Endothelial cell of umbilical vein (primary cell): ENCODE data around the gene PXK. TPM values are rescaled to one million over a fixed set of nuclear protein-coding genes. Genes with fewer than 3 reads are reported as not detected.

Experiments used
- BruUV-seq: library from RNA; stranded (reverse); fragments of 400-500 nt; replicated peaks from 2 replicates; lab custom pipeline; 2021; lab: Mats Ljungman, UMichigan
- CTCF ChIA-PET: fragments of 300-600, 350-600 bp; sonication (Branson Sonifier 250); formaldehyde crosslinking; loops from one replicate; lab custom pipeline; 2021; ENCODE audit warnings: antibody characterized with exemption, inconsistent platforms; lab: Charles Lee
- POLR2A ChIA-PET: fragments of 300-600, 350-600 bp; sonication (Branson Sonifier 250); formaldehyde crosslinking; loops from one replicate; lab custom pipeline; 2021; ENCODE audit warnings: antibody characterized with exemption, inconsistent platforms; lab: Charles Lee
- DNase-seq: peaks from one replicate; pipeline ENCODE4 v3.0.0-alpha.2; 2011; ENCODE audit warnings: low read depth, low spot score
- FAIRE-seq: peaks from 2 replicates; lab custom pipeline; 2011; peaks lifted over from hg19 to GRCh38; lab: Jason Lieb, UNC
- H2AFZ ChIP-seq: 2 replicates; pipeline ENCODE4 v1.6.0; 2012; ENCODE audit warnings: low read depth, low read length, control low read depth, inconsistent platforms
- H3K27ac ChIP-seq: 2 replicates; pipeline ENCODE4 v1.5.1; 2011; ENCODE audit warnings: low read depth, mild to moderate bottlenecking, control low read depth, low read length, moderate library complexity; ENCODE audit not compliant: insufficient read depth
- H3K27me3 ChIP-seq, 2 experiments: 2 replicates each; pipeline versions ENCODE4 v1.6.0 to v1.6.1; 2011; ENCODE audit warnings: low read length in 2 of 2, mixed read lengths in 1 of 2; ENCODE audit not compliant: control insufficient read depth in 2 of 2, insufficient read depth in 2 of 2
- H3K36me3 ChIP-seq, 2 experiments: 2 replicates in 1 of 2; 3 replicates in 1 of 2; pipeline ENCODE4 v1.5.1; 2011; ENCODE audit warnings: low read length in 2 of 2, mild to moderate bottlenecking in 1 of 2, moderate library complexity in 1 of 2; ENCODE audit not compliant: control insufficient read depth in 2 of 2, insufficient read depth in 2 of 2; ENCODE audit errors: extremely low read depth in 1 of 2
- H3K4me1 ChIP-seq: 3 replicates; pipeline ENCODE4 v1.5.1; 2011; ENCODE audit warnings: mild to moderate bottlenecking, low read length; ENCODE audit not compliant: control insufficient read depth, insufficient read depth; ENCODE audit errors: extremely low read depth
- H3K4me2 ChIP-seq: 2 replicates; pipeline ENCODE4 v1.6.1; 2011; ENCODE audit warnings: low read length, control low read depth, mixed read lengths; ENCODE audit not compliant: insufficient read depth
- H3K4me3 ChIP-seq, 3 experiments: fragments of 200-600 bp in 1 of 3; sonication (generic), shearing (Covaris generic) in 1 of 3; replicated peaks in 1 of 3; 2 replicates each; pipeline ENCODE4 v1.5.1; 2011 to 2016; ENCODE audit warnings: control low read depth in 3 of 3, low read length in 3 of 3, mild to moderate bottlenecking in 2 of 3, inconsistent platforms in 1 of 3, low read depth in 1 of 3, moderate library complexity in 1 of 3; ENCODE audit not compliant: insufficient read depth in 1 of 3
- H3K79me2 ChIP-seq: 2 replicates; pipeline ENCODE4 v1.6.0; 2012; ENCODE audit warnings: low read length, inconsistent platforms; ENCODE audit not compliant: control insufficient read depth, insufficient read depth
- H3K9ac ChIP-seq: replicated peaks from 2 replicates; pipeline ENCODE3; 2011; ENCODE audit warnings: low read length, control low read depth; ENCODE audit not compliant: insufficient read depth; ENCODE audit errors: extremely low read depth
- H3K9me1 ChIP-seq: replicated peaks from 3 replicates; pipeline ENCODE4 v1.6.0; 2011; ENCODE audit warnings: mild to moderate bottlenecking, low read length; ENCODE audit not compliant: control insufficient read depth, insufficient read depth; ENCODE audit errors: extremely low read depth
- H3K9me3 ChIP-seq: replicated peaks from 2 replicates; pipeline ENCODE4 v1.5.1; 2012; ENCODE audit warnings: low read length, inconsistent platforms; ENCODE audit not compliant: control insufficient read depth, insufficient read depth
- H4K20me1 ChIP-seq: replicated peaks from 2 replicates; pipeline ENCODE3; 2011; ENCODE audit warnings: mild to moderate bottlenecking, low read length; ENCODE audit not compliant: control insufficient read depth, insufficient read depth; ENCODE audit errors: extremely low read depth
- EZH2 ChIP-seq: IDR thresholded peaks from 2 replicates; pipeline ENCODE4 v1.6.1; 2012; ENCODE audit warnings: borderline replicate concordance, low read depth, mild to moderate bottlenecking, moderate library complexity, low read length, inconsistent platforms; ENCODE audit not compliant: severe bottlenecking
- FOS ChIP-seq: IDR thresholded peaks from 2 replicates; pipeline ENCODE4 v1.6.1; 2011; ENCODE audit warnings: mild to moderate bottlenecking, low read length, moderate library complexity, borderline replicate concordance; ENCODE audit not compliant: insufficient read depth
- GATA2 ChIP-seq: IDR thresholded peaks from 2 replicates; pipeline ENCODE4 v1.7.0; 2011; ENCODE audit warnings: low read depth, mild to moderate bottlenecking, moderate library complexity, mixed read lengths, low read length; ENCODE audit not compliant: insufficient read length, insufficient read depth
- JUN ChIP-seq: IDR thresholded peaks from 2 replicates; pipeline ENCODE4 v1.6.1; 2011; ENCODE audit warnings: borderline replicate concordance, low read depth; ENCODE audit not compliant: insufficient read length, insufficient read depth
- MYC ChIP-seq: IDR thresholded peaks from one replicate; pipeline ENCODE4 v1.6.1; 2011; ENCODE audit warnings: mild to moderate bottlenecking, low read depth, low read length
- POLR2A ChIP-seq: IDR thresholded peaks from 2 replicates; pipeline ENCODE4 v1.6.1; 2012; ENCODE audit warnings: low read depth, mild to moderate bottlenecking, control low read depth, low read length
- POLR2AphosphoS5 ChIP-seq: IDR thresholded peaks from 2 replicates; pipeline ENCODE4 v1.6.1; 2012; ENCODE audit warnings: low read depth, mild to moderate bottlenecking, control low read depth, low read length, moderate library complexity; ENCODE audit not compliant: insufficient read depth
- dilution Hi-C: fragments of 300-500 bp; cut with MboI; formaldehyde crosslinking; loops from one replicate; pipeline ENCODE4 v1.15.0; 2019; ENCODE audit warnings: low sequenced_read_pairs; ENCODE audit not compliant: extremely low pct_ligation_motif_present
- intact Hi-C: fragments of 100-400 bp; cut with micrococcal nuclease; formaldehyde crosslinking; loops from one replicate; pipeline ENCODE4 v1.10.0; 2022
- polyA plus RNA-seq, 4 experiments: library from polyadenylated mRNA; depleted of rRNA in 3 of 4; stranded (reverse) in 3 of 4; unstranded in 1 of 4; fragments of >200 nt; gene quantifications; 2 replicates each; pipeline versions ENCODE4 v1.2.1 to v1.2.3, GENCODE V29; 2011 to 2012; ENCODE audit warnings: missing spikeins in 1 of 4
- total RNA-seq: library from RNA; stranded (reverse); gene quantifications from 2 replicates; pipeline ENCODE4 v1.2.3, GENCODE V29; 2021
- TF ChIP-seq, protein P1 (sequence below): IDR thresholded peaks from 2 replicates; pipeline ENCODE4 v1.6.1; 2011; ENCODE audit not compliant: insufficient read depth, insufficient read length

Gene PXK
- total and polyA plus RNA-seq, 2 donors (not counting 3 experiments of a cell fraction or from before 2014, with no cell fraction given), result 11.3 to 14.6 TPM

DNA sequence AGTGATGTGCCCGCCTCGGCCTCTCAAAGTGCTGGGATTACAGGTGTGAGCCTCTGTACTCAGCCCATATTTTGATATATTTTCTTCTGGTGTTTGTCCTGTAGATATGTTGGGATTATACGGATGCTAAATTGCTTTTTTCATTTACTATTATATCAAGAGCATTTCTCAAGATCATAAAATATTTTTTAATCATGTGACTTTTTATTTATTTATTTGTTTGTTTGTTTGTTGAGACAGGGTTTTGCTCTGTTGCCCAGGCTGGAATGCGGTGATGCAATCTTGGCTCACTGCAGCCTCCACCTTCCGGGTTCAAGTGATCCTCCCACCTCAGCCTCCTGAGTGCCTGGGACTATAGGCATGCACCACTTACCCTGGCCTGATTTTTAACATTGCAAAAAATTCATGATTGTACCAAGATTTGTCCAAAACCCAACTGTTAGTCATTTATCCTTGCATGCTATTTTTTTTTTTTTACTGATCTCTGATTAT is 2.7 kb upstream of the PXK start:
- H3K27me3 ChIP-seq, result no peaks in the 10 kb centered on the region
- BruUV-seq, result no TSS peak
- H3K4me1 ChIP-seq, result peaks cover 20% of the 10 kb centered on the region
- H3K9me1 ChIP-seq, result no peaks in the 10 kb centered on the region
- no peak for DNase-seq
- no peaks in the 10 kb centered on the region for H3K36me3 ChIP-seq
- H2AFZ ChIP-seq, result no peak overlapping the region
- no peak overlapping the region for H3K4me2 ChIP-seq
- H3K9me3 ChIP-seq, result no peaks in the 10 kb centered on the region
- H3K27ac ChIP-seq, result no peak overlapping the region
- H3K4me3 ChIP-seq, result no peak overlapping the region
- intact Hi-C loops, result loop anchor here (5.0 to 10.0 kb wide), 3 partner anchors 102 to 1565 kb away; partner anchors contain the start of gene PDHB
- ChIA-PET POLR2A (no interaction called here), CTCF (interaction anchor here (0.8 to 2.9 kb wide), 2 partner anchors 23 to 162 kb away, joined by 3 to 10 read pairs; partner anchors contain the start of genes HTD2, KCTD6 and RPP14)
- dilution Hi-C loops, result no loop called here
- no peak for FAIRE-seq
- TF ChIP-seq, protein P1, sequence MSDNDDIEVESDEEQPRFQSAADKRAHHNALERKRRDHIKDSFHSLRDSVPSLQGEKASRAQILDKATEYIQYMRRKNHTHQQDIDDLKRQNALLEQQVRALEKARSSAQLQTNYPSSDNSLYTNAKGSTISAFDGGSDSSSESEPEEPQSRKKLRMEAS, result no peak
- TF ChIP-seq MYC (no peak), EZH2 (no peak), JUN (no peak), GATA2 (no peak), POLR2A (no peak), POLR2AphosphoS5 (no peak), FOS (no peak)
- H4K20me1 ChIP-seq, result no peaks in the 10 kb centered on the region
- H3K9ac ChIP-seq, result no peak overlapping the region
- H3K79me2 ChIP-seq, result peaks cover 3% of the 10 kb centered on the region
